Ovary (tissue), 3 donors: Measurements from ENCODE around the gene CABP2.

Experiments used
- CTCF ChIP-seq, 3 donors: fragments of 450-650 bp in 2 of 3; fragments of 200-600 bp in 1 of 3; IDR thresholded peaks; one replicate each; pipeline versions ENCODE4 v1.5.1 to v1.8.0; 2016 to 2022; ENCODE audit warnings: antibody characterized with exemption in 3 of 3, mild to moderate bottlenecking in 1 of 3
- EP300 ChIP-seq: sonication (generic); formaldehyde crosslinking; IDR thresholded peaks from one replicate; pipeline ENCODE4 v1.6.1; 2017; ENCODE audit warnings: antibody characterized with exemption
- POLR2A ChIP-seq: fragments of 450-650 bp; IDR thresholded peaks from one replicate; pipeline ENCODE4 v1.6.1; 2017; ENCODE audit warnings: antibody characterized with exemption, mild to moderate bottlenecking, moderate library complexity
- donor health status: DM: no; HTN: no; CAD: no.

GRCh38 chr11:67538823-67539505 lies 15.7 kb upstream of the CABP2 start:
- no peak for TF ChIP-seq CTCF (IDR thresholded peaks at IDR 0.05)
- no peak for TF ChIP-seq EP300
- no peak for TF ChIP-seq POLR2A
